HG03060 (cell line): ENCODE measurements around the gene FBRSL1.
"Not testable (repeated sequence)": the region's sequence is repeated elsewhere in the genome, so short reads cannot be mapped to it uniquely, and the experiment has no call there.

Experiments used
- ATAC-seq: cut with Tn5 transposase; IDR thresholded peaks from one replicate; pipeline ENCODE4 v1.9.1; 2021; ENCODE audit warnings: low read depth, moderate number of reproducible peaks; ENCODE audit not compliant: unreplicated experiment

The FBRSL1 gene

DNA sequence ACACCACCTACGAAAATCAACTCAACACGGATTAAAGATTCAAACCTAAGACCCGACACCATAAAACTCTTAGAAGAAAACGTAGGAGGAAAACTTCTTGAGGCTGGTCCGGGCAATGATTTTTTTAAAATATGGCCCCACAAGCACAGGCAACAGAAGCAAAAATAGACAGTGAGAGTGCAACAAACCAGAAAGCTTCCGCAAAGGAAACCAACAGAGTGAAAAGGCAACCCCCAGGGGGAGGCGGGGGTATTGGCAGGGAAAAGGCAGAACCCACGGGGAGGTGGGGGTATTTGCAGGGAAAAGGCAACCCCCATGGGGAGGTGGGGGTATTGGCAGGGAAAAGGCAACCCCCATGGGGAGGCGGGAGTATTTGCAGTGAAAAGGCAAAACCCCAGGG is 20.5 kb upstream of the FBRSL1 start:
- no peak for ATAC-seq

DNA sequence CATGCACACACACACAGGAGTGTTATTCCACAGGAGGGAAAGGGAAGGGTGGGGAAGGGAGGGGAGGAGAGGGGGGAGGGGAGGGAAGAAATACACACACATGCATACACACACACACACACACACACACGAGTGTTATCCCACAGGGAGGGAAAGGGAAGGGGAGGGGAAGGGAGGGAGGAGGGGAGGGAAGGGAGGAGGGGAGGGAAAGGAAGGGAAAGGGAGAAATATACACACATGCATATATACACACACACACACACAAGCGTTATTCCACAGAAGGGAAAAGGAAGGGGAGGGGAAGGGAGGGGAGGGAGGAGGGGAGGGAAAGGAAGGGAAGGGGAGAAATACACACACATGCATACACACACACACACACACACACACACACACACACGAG is 19.6 kb upstream of the FBRSL1 start:
- no peak for ATAC-seq

DNA sequence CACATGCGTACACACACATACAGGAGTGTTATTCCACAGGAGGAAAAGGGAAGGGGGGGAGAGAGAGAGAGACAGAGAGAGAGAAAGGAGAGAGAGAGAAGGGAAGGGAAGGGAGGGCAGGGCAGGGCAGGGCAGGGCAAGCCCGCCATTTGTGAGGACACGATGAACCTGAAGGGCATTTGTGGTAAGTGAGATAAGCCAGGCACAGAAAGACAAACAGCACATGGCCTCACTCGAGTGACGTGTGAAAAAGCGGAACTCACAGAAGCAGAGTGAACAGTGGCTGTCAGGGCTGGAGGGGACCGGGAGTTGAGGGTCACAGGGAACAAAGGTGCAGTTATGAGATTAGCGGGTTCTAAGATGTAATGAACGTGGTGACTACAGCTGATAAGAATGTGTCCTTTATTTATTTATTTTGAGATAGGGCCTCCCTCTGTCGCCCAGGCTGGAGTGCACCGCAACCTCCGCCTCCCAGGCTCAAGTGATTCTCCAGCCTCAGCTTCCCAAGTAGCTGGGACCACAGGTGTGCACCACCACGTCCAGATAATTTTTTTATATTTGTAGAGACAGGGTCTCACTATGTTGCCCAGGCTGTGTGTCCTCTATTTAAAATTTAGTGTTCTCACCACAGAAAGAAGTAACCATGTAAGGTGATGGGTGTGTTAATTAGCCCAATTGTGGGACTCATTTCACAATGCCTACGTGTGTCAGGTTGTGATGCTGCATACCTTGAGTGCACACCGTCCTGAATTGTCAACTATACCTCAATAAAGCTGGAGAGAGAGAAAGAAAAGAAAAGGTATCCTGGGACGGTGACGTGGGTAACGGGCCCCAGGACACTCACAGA is 18.7 kb upstream of the FBRSL1 start:
- no peak for ATAC-seq

DNA sequence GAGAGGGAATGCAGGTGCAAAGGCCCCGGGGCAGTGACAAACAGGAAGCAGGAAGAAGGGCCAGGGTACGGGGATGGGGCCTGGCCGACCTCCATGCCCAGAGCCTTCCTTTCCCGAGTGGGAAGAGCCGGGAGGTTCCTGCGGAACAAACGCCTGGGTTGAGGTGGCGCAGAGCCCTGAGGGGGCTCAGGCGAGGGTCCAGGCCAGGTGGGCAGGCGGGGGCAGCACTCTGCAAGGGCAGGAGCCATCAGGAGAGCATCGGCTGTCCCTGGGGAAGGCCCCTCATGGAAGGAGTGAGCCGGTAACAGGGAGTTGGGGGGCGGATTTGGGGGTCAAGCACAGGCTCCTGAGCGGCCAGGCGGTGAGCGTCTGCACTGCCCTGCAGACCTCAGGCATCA is 18.1 kb upstream of the FBRSL1 start:
- ATAC-seq = no peak

DNA sequence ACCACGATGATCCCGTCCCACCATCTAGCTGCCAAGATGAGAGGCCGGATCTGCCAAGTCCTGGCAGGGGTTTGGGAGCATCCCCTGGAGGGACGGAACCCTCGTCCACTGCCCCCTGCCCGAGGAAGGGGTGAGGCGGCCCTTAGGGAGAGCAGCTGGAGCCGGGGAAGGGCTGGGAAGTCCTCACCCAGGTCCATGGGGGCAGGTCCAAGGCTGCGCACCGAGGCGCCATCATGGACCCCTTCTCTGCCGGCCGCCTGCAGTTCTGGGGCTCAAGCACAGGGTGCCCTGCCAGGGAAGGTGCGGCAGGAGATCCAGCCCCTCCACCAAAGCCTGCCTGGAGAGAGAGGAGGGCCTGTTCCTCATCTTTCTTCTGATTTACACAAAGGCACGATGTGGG is 17.6 kb upstream of the FBRSL1 start:
- ATAC-seq = no peak

DNA sequence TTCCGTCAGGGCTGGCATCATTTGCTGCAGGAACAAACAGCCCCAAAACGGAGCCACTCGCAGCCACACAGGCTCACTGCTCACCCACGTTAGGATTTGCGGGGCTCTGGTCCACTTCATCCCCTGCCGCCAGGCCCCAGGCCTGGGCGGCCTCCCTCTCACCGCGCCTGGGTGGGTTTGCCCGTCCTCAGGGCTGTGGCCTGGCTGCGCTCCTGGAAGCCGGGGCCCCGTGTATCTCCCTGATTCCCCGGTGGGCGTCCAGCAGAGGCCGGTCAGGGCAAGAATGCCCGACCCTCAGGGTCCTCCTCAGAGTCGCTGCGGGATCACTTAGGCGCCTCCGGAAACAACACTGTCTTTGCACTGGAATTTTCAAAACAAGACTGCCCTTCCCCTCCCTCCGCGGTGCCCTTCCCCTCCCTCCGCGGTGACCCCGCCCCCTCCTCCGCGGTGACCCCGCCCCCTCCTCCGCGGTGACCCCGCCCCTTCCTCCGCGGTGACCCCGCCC is 15.7 kb upstream of the FBRSL1 start:
- ATAC-seq = no peak

DNA sequence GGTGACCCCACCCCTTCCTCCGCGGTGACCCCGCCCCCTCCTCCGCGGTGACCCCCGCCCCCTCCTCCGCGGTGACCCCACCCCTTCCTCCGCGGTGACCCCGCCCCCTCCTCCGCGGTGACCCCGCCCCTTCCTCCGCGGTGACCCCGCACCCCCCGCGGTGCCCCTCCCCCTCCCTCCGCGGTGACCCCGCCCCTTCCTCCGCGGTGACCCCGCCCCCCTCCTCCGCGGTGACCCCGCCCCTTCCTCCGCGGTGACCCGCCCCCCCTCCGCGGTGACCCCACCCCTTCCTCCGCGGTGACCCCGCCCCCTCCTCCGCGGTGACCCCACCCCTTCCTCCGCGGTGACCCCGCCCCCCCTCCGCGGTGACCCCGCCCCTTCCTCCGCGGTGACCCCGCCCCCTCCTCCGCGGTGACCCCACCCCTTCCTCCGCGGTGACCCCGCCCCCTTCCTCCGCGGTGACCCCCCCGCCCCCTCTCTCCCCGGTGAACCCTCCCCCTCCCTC is 15.1 kb upstream of the FBRSL1 start:
- ATAC-seq = not testable (repeated sequence)

DNA sequence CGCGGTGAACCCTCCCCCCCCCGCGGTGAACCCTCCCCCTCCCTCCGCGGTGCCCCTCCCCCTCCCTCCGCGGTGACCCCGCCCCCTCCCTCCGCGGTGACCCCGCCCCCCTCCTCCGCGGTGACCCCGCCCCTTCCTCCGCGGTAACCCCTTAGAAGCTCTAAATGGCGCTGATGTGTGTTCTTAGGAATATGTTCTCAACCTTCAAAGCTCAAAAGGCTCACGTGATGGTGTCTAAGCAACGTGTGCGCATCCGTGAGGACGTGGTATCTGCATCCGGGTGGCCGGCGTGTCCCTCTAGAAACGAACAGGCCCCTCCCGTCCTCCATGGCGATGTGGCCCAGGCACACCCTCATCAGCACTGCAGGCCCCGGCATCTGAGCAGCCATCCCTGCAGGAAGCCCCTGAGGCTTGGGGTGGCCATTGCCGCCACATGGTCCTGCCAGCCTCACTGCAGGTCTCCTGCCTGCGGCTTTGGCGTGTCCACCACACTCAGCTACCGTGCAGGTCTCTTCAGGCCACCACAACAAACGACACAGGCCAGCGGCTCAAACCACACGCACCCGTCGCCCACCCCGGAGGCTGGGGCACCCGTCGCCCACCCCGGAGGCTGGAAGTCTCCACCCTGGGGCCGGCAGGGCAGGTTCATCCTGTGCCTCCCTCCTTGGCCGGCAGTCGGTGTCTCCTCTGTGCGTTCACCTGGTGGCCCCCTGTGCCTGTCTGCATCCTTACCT is 14.5 kb upstream of the FBRSL1 start:
- ATAC-seq = no peak

DNA sequence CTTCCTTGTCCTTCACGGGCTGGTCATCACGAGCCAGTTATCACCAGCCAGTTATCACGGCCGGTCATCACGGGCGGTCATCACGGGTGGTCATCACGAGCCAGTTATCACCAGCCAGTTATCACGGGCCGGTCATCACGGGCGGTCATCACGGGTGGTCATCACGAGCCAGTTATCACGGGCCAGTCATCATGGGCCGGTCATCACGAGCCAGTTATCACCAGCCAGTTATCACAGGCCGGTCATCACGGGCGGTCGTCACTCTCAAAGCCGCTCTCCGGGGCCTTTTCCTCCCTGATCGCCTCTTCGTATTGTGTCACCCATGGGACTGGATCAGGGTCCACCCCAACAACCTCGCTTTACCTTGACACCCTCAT is 13.9 kb upstream of the FBRSL1 start:
- no peak for ATAC-seq

DNA sequence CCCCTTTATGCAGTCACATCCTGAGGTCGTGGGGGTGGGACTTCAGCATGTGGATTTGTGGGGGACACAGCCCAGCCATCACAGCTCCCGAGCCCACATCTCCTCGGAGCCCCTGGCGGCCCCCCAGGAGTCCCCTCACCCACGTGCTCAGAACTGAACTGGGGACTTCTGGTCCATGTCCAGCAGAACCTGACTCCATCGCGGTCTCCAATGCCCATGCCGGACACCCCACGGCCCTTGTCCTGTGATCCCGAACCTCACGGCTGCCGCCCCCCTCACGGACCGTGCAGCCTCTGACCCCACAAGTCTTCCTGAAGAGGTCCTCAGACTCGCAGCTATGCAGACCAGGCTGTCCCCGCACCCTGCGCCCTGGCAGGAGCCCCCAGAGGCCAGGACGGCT is 13.5 kb upstream of the FBRSL1 start:
- ATAC-seq = no peak

DNA sequence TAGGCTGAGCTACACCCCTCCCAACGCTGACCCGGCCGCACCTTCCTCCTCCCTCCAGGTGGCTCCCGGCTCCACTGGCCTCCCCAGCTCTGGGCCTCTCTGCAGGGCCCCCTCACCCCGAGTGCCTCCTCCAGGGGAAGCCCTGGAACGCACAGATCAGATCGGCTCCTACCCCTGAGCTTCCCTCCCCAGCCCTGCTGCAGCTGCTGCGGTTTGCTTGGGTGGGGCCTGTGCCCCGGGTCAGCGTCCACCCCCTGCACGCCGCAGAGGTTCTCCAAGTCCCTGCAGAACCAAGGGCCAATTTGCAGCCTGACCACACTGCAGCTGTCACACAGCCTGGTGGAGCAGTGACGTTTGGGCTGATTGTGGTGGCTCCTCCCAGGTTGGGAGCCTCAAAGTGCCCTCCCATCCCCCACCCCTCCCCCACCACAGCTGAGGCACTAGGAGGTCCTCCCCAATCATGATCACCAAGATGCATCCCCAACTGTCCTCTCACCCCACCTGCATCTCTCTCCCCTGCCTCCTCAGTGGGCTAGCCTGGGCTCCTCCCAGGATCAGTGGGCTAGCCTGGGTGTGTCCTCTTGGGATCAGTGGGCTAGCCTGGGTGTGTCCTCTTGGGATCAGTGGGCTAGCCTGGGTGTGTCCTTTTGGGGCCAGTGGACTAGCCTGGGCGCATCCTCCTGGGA is 12.8 kb upstream of the FBRSL1 start:
- ATAC-seq = no peak

DNA sequence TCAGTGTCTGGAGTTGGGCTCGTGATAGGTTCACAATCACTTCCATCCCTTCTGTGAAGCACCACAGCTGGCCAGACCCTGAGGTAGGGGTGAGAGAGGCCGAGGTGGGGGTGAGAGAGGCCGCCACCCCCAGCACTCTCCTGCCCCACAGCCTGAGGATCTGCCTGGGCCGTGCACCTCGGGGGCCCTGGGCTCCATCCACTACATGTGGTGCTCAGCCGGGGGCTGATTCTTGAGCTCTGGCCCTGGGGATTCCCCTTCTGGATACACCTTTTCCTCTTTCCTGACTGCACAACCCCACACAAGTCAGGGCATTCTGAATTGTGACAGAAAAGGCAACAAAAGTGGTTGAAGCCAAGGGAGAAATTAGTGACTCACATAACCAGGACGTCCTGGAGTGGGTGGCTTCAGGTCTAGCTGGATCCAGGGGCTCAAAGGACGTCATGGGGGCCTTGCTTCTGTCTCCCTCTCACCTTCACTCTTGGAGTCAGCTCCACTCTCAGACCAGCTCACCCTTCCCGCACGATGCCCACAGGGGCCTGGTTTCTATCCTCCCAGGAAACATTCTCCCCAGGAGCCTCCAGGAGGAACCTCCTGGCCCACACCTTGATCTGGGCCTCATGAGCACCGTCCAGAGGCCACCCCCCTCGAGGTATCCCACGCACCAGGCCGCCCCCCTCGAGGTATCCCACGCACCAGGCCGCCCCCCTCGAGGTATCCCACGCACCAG is 12.1 kb upstream of the FBRSL1 start:
- no peak for ATAC-seq

DNA sequence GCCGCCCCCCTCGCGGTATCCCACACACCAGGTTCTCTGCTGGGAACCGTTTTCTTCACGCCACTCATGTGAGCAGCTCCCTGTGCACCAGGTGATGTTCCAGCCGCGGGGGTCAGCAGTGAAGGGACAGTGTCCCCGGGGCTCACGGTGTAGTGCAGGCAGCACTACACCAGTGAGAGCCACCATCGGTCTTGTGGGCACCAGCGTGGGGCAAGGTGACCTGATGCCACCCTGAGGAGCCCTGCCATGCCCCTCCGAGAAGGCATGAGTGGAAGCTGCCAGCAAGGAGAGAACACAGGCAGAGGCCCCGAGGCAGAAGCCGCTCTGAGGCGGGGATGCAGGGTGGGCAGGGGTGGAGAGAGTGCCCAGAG is 11.5 kb upstream of the FBRSL1 start:
- no peak for ATAC-seq

DNA sequence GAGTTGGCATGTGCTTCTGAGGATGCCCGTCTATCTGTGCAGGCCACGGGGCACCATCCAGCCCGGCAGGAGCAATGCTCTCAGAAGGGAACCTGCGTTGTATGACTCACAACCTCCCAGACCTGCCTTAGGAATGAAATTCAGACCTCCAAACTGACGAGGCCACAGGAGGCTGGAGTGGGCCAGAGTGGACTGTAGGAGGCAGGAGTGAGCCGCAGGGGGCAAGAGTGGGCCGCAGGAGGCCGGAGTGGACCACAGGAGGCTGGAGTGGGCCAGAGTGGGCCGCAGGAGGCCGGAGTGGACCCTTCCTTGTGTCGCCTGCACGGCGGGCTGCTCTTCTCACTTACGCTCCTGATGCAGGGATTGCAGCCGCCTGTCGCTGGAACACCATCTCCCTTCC is 11.1 kb upstream of the FBRSL1 start:
- no peak for ATAC-seq

DNA sequence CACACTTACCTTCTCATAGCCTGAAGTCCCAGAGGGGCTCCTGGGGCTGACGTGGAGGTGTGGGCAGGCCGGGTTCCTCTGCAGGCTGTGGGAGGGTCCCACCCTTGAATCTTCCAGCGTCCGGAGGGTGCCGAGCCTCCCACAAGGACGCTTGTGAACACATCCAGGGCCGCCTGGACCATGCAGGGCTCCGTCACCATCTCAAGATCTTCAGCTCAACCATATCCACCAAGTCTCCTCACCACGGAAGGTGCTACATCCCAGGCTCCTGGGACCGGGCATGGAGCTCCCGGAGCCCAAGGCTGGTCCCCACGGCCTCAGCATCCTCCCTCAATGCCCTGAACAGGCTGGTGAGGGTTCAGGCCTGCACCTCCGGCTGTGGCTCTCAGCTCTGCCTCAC is 10.7 kb upstream of the FBRSL1 start:
- ATAC-seq = no peak

DNA sequence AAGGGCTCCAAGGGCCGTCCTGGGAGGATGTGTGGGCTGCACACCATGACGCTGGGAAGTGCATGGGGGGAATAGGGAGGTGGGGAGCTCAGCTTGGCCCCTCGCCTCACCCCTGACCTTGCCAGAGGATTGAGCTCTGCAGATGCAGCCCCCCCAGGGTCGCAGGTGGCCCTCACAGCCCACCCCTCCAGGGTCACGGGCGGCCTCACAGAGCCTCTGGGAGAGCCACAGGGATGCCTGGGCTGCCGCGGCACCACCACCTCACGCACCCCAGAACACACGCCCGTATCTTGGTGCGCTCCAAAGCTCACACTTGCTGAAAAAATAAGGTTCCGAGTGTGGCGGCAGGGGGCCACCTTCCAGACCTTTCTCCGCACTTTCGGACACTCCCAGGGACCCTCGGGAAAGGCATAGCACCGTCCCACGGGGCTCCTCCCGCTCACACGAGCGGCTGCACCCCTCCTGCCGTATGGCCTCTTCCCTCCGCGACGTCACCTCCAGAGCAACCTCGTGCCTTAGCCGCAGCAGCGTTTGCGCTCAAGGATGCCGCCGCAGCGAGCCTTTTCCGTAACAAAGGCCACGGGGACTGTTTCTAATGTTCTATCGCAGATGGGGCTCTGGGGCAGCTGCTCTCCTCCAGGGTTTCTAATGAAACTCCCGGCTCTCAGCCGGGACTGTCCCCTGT is 9.9 kb upstream of the FBRSL1 start:
- no peak for ATAC-seq

DNA sequence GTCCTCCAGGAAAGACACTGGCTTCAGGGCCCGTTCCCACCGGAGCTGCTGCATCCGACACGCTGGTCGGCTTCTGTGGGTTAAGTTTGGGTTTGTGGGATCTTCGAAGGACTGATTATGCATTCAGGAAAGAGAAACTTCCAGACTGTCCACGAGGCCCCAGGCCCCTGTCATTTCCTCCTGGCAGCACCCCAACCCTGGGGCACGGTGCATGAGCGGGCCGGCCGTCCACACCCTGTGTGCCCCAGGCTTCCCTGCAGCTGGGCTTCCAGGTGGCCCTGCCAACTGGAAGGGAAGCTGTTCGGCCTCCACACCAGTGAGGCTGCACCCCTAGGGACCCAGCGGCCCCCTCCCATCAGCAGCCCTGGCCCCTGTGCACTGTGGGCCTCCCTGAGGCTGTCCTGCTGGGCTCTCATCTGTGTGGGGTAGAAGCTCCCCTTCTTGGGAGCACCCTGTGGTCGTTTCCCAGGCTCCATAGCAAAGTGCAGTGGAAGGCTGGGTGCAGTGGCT is 9.3 kb upstream of the FBRSL1 start:
- ATAC-seq = no peak

DNA sequence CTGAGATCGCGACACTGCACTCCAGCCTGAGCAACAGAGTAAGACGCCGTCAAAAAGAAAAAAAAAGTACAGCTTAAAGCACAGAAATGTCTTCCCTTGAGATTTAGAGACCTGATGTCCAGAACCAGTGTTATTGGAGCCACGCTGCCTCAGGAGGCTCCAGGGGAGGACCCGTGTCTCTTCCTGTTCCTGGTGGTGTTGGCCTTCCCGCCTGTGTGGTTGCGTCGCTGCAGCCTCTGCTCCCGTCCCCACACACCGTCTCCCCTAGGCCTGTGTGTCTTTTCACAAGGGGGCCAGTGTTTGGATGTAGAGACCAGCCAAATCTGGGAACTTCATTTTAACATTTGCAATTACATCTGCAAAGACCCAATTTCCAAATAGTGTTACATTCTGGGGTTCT is 8.6 kb upstream of the FBRSL1 start:
- ATAC-seq = no peak

DNA sequence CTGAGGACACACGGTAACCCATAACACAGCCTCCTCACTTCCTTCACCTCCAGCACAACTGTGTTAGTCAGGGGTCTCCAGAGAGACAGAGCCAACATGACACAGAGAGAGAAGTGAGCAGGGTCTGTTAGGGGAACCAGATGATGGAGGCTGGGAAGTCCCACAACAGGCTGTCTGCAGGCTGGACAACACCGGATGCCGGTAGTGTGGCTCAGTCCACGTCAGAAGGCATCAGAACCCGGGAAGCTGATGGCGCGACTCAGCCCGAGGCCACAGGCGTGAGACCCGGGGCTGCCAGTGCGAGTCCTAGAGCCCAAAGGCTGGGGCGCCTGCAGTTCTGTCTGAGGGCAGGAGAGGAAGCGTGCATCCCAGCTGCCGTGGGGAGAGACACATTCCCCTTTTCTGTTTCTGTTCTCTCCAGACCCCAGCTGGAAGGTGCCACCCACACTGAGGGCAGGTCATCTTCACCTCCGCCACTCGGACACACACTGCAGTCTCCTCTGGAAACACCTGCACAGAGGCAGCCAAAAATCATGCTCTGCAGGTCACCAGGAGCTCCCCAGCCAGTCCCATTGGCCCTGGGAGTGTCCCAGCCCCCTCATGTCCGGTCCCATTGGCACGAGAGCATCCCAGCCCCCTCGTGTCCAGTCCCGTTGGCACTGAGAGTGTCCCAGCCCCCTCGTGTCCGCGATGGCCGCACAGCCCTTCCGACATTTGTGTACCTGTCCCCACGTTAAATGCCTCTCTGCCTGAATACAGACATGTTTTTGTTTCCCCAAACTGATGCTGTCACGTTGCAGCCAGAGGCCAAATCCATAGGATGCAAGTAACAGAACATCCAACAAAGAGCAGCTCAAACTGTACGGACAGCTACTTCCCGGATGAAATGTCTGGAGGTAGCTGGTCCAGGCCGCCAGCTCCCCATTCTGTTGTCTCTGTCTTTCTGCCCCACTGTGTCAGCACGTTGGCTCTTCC is 7.9 kb upstream of the FBRSL1 start:
- no peak for ATAC-seq
